Stimulated activated CD8-positive, alpha-beta memory T cell treated with anti-CD3 and anti-CD28 coated beads, Interleukin-15, amount 100 ng/mL, for 1 hour (primary cell): ENCODE results near the gene CDH13.

Experiments used
- DNase-seq: peaks from one replicate; pipeline ENCODE4 v3.0.0-alpha.2; 2020; ENCODE audit warnings: low read depth

Gene CDH13

GRCh38 chr16:83002351-83003334 lies 375.9 kb downstream of the CDH13 start:
- DNase-seq, result no peak

- DNase-seq, result no peak
Measured at GRCh38 chr16:83004868-83005652, 378.3 kb downstream of the CDH13 start.

GRCh38 chr16:83005653-83006160 lies 378.9 kb downstream of the CDH13 start:
- no peak for DNase-seq

GRCh38 chr16:83010776-83011720 lies 384.3 kb downstream of the CDH13 start:
- DNase-seq, result no peak

- DNase-seq, result no peak
Measured at GRCh38 chr16:83011939-83012338, 385.2 kb downstream of the CDH13 start.

GRCh38 chr16:83013071-83013470 lies 386.3 kb downstream of the CDH13 start:
- DNase-seq, result no peak

- DNase-seq, result no peak
Measured at GRCh38 chr16:83019963-83020362, 393.2 kb downstream of the CDH13 start.

- DNase-seq, result no peak
Measured at GRCh38 chr16:83021045-83021444, 394.3 kb downstream of the CDH13 start.

- DNase-seq, result no peak
Measured at GRCh38 chr16:83021746-83022145, 395.0 kb downstream of the CDH13 start.

GRCh38 chr16:83023011-83023410 lies 396.2 kb downstream of the CDH13 start:
- no peak for DNase-seq

GRCh38 chr16:83023640-83024039 lies 396.9 kb downstream of the CDH13 start:
- DNase-seq, result no peak

GRCh38 chr16:83027973-83028372 lies 401.2 kb downstream of the CDH13 start:
- DNase-seq, result no peak

GRCh38 chr16:83029467-83029866 lies 402.7 kb downstream of the CDH13 start:
- no peak for DNase-seq

GRCh38 chr16:83031524-83031923 lies 404.8 kb downstream of the CDH13 start:
- DNase-seq, result no peak

- DNase-seq, result no peak
Measured at GRCh38 chr16:83037102-83037501, 410.3 kb downstream of the CDH13 start.

GRCh38 chr16:83037884-83038283 lies 411.1 kb downstream of the CDH13 start:
- no peak for DNase-seq

- DNase-seq, result no peak
Measured at GRCh38 chr16:83040174-83040573, 413.4 kb downstream of the CDH13 start.

- DNase-seq, result no peak
Measured at GRCh38 chr16:83044589-83044988, 417.8 kb downstream of the CDH13 start.

- no peak for DNase-seq
Measured at GRCh38 chr16:83045790-83046189, 419.0 kb downstream of the CDH13 start.

- DNase-seq, result no peak
Measured at GRCh38 chr16:83046664-83047063, 419.9 kb downstream of the CDH13 start.

- no peak for DNase-seq
Measured at GRCh38 chr16:83051451-83051850, 424.7 kb downstream of the CDH13 start.

- DNase-seq, result no peak
Measured at GRCh38 chr16:83054283-83054682, 427.5 kb downstream of the CDH13 start.
